Endodermal cell (in vitro differentiated cells): Measurements from ENCODE around the gene TAT. TPM values are rescaled to one million over a fixed set of nuclear protein-coding genes. Genes with fewer than 3 reads are reported as not detected.

Experiments used
- DNase-seq: peaks from one replicate; pipeline ENCODE4 v3.0.0-alpha.2; 2017
- H3K27ac ChIP-seq: 2 replicates; pipeline ENCODE4 v1.5.1; 2013; ENCODE audit warnings: mild to moderate bottlenecking, low read depth, low read length, moderate library complexity
- H3K27me3 ChIP-seq: 2 replicates; pipeline ENCODE4 v1.6.1; 2013; ENCODE audit warnings: mild to moderate bottlenecking, low read length, moderate library complexity; ENCODE audit not compliant: insufficient read depth, control insufficient read depth, poor library complexity, severe bottlenecking
- H3K36me3 ChIP-seq: 2 replicates; pipeline ENCODE4 v1.7.0; 2013; ENCODE audit warnings: mild to moderate bottlenecking, low read length, moderate library complexity; ENCODE audit not compliant: control insufficient read depth, insufficient read depth
- H3K4me1 ChIP-seq: one replicate; pipeline ENCODE4 v1.7.0; 2013; ENCODE audit warnings: low read length; ENCODE audit not compliant: control insufficient read depth, insufficient read depth
- H3K4me3 ChIP-seq: 2 replicates; pipeline ENCODE4 v1.5.1; 2013; ENCODE audit warnings: mild to moderate bottlenecking, low read length, moderate library complexity
- H3K9ac ChIP-seq: 2 replicates; pipeline ENCODE4 v1.6.1; 2013; ENCODE audit warnings: mild to moderate bottlenecking, low read length, moderate library complexity; ENCODE audit not compliant: poor library complexity, severe bottlenecking; ENCODE audit errors: extremely low read depth
- H3K9me3 ChIP-seq: 2 replicates; pipeline ENCODE4 v1.6.1; 2013; ENCODE audit warnings: mild to moderate bottlenecking, low read length, moderate library complexity; ENCODE audit not compliant: control insufficient read depth
- H3K27ac Mint-ChIP-seq: 2 replicates; pipeline ENCODE4 v1.8.0; 2020; ENCODE audit warnings: mixed read lengths
- H3K27me3 Mint-ChIP-seq: 2 replicates; pipeline ENCODE4 v1.8.0; 2021; ENCODE audit warnings: mild to moderate bottlenecking, mixed read lengths; ENCODE audit not compliant: insufficient read depth
- H3K36me3 Mint-ChIP-seq: 2 replicates; pipeline ENCODE4 v1.8.0; 2020; ENCODE audit warnings: low read depth, mixed read lengths
- H3K4me1 Mint-ChIP-seq: 2 replicates; pipeline ENCODE4 v1.8.0; 2020; ENCODE audit warnings: mixed read lengths
- H3K4me3 Mint-ChIP-seq: 2 replicates; pipeline ENCODE4 v1.8.0; 2020; ENCODE audit warnings: mild to moderate bottlenecking, moderate library complexity, mixed read lengths
- H3K9me3 Mint-ChIP-seq: 2 replicates; pipeline ENCODE4 v1.8.0; 2020; ENCODE audit warnings: mild to moderate bottlenecking, mixed read lengths
- WGBS, 2 experiments: methylation state at CpG; one replicate each; pipeline versions ENCODE4 v1.1.5 to v1.1.7; 2013; ENCODE audit warnings: missing lambda C conversion rate in 2 of 2, mixed read lengths in 1 of 2; ENCODE audit not compliant: insufficient coverage in 1 of 2, insufficient read length in 1 of 2; 5-methylcytosine and 5-hydroxymethylcytosine counted together
- total RNA-seq, 2 donors: library from RNA; stranded (reverse); fragmentation: NEBNext Ultra II Directional in 1 of 2; extraction: Animal tissue kit (Norgen Biotek cat#: 25700) in 1 of 2; gene quantifications; 2 replicates in 1 of 2; 3 replicates in 1 of 2; pipeline ENCODE4 v1.2.1, GENCODE V29; 2021
- TF ChIP-seq, protein P1 (sequence below): fragments of 200-600 bp; sonication (generic); conservative IDR thresholded peaks from 2 replicates; pipeline ENCODE4 v1.5.0; 2021; ENCODE audit warnings: antibody characterized with exemption, mild to moderate bottlenecking

The TAT gene
- total RNA-seq, 2 donors from 2014 or later = 0.07 TPM; not detected in 1

DNA sequence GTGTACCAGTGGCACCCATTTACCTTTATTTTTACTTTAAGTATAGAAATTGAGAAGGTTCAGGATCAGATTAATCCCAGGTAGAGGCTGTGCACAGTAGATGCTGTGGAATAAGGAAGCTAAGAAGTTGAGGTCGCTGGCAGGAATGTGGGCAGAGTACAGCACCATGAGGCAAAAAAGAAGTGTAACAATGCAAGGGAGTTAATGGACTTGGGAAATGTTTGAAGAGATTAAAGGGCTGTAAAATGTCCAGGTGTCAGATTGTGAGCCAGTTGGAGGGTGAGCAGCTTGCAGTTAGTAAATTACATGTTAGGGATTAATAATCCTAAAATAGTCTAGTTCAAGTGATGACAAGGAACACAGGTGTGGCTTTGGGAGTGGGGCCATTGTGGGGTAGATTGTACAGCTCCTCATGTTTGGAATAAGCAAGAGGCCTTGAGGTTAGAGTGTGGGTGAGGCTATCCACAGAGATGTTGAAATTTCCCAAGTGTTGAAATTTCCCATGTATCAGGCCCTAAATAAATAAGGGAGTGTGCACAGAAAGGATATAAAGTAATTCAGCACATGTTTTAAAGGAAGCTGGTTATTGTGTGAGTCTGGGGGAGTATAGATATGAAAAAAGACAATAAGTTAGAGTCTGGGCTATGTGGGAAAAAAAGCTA lies 21.5 kb downstream of the TAT start:
- Mint-ChIP-seq H3K27ac (no peak overlapping the region), H3K4me3 (no peak overlapping the region), H3K36me3 (no peaks in the 10 kb centered on the region), H3K27me3 (peaks cover 44% of the 10 kb centered on the region), H3K9me3 (peaks cover 2% of the 10 kb centered on the region), H3K4me1 (no peaks in the 10 kb centered on the region)
- peaks cover 12% of the 10 kb centered on the region for H3K27me3 ChIP-seq
- H3K27ac ChIP-seq = no peak overlapping the region
- DNase-seq = no peak
- H3K9me3 ChIP-seq = peaks cover 1% of the 10 kb centered on the region
- H3K36me3 ChIP-seq = no peaks in the 10 kb centered on the region
- no peaks in the 10 kb centered on the region for H3K4me1 ChIP-seq
- TF ChIP-seq, protein P1, sequence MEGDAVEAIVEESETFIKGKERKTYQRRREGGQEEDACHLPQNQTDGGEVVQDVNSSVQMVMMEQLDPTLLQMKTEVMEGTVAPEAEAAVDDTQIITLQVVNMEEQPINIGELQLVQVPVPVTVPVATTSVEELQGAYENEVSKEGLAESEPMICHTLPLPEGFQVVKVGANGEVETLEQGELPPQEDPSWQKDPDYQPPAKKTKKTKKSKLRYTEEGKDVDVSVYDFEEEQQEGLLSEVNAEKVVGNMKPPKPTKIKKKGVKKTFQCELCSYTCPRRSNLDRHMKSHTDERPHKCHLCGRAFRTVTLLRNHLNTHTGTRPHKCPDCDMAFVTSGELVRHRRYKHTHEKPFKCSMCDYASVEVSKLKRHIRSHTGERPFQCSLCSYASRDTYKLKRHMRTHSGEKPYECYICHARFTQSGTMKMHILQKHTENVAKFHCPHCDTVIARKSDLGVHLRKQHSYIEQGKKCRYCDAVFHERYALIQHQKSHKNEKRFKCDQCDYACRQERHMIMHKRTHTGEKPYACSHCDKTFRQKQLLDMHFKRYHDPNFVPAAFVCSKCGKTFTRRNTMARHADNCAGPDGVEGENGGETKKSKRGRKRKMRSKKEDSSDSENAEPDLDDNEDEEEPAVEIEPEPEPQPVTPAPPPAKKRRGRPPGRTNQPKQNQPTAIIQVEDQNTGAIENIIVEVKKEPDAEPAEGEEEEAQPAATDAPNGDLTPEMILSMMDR = no peak
- H3K9ac ChIP-seq = no peak overlapping the region
- H3K4me3 ChIP-seq = no peak overlapping the region
- 84 to 88% methylated on average over 1 of the region's 1 CpG for WGBS, 2 experiments

DNA sequence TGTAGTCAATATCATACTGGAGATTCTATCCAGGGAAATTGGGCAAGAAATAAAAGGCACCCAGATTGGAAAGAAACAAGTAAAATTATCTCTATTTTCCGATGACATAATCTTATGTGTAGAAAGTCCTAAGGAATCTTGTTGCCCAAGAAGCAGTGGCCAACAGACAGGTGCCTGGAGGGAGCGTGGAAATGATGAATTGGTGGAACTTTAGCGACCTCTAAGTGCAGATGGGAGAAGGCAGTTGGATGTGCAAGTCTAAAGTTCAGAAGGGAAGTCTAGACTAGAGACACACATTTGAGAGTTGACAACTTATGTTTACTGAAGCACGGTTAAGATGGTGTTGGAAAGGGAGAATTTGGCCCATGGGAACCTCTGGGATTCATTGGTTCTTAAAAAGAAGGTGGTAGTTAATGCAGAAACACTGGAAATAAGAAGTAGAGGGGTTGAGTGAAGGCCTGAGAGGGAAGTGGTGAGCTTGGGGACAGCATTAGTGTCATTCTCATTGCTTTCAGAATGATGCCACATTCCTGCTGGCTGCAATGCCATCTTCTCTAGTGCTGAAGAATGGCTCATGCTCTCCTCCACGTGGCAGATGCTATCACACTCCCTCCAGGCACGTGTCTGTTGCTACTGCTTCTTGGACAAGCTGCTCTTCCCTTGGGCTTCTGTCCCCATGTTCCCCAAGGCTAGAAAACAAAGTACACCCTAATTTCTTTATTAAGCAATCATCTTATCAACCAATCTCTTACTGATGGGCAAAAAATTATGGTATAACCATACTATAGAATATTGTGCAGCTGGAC lies 24.0 kb downstream of the TAT start:
- Histone ChIP-seq H3K4me3 (no peak overlapping the region), H3K27ac (no peak overlapping the region), H3K27me3 (peaks cover 24% of the 10 kb centered on the region), H3K9ac (no peak overlapping the region), H3K4me1 (no peaks in the 10 kb centered on the region), H3K36me3 (no peaks in the 10 kb centered on the region), H3K9me3 (no peaks in the 10 kb centered on the region)
- peak; percentile 59 for DNase-seq
- Mint-ChIP-seq H3K36me3 (no peaks in the 10 kb centered on the region), H3K9me3 (no peaks in the 10 kb centered on the region), H3K27me3 (peaks cover 28% of the 10 kb centered on the region), H3K27ac (no peak overlapping the region), H3K4me1 (no peaks in the 10 kb centered on the region), H3K4me3 (no peak overlapping the region)
- TF ChIP-seq, protein P1 = peak; percentile 66
- 44% methylated on average over 6 of the region's 6 CpGs for WGBS, 2 experiments

DNA sequence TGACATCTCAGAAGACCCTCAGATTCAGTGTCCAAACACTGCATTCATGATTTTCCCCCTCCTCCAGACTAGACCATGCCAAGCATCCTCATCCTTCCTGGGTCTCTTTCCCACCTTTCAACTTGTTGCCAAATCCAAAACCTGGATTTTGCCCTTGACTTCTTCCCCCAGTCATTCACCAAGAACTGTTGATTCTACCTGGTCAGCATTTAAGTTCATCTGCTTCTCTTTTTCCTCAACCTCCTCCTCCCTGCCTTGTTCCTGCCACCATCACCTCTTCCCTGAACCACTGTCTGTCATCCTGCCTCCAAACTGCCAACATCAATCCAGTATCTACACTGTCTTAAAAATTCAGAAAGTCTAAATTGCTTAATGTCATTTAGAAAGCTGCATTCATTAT lies 29.7 kb downstream of the TAT start:
- no peaks in the 10 kb centered on the region for H3K36me3 ChIP-seq
- H3K9ac ChIP-seq = no peak overlapping the region
- H3K4me3 ChIP-seq = no peak overlapping the region
- no peak overlapping the region for H3K4me3 Mint-ChIP-seq
- H3K9me3 ChIP-seq = no peaks in the 10 kb centered on the region
- H3K27ac ChIP-seq = no peak overlapping the region
- TF ChIP-seq, protein P1 = no peak
- peaks cover 7% of the 10 kb centered on the region for H3K27me3 Mint-ChIP-seq
- H3K27ac Mint-ChIP-seq = no peak overlapping the region
- H3K9me3 Mint-ChIP-seq = no peaks in the 10 kb centered on the region
- peaks cover 34% of the 10 kb centered on the region for H3K27me3 ChIP-seq
- no peaks in the 10 kb centered on the region for H3K4me1 ChIP-seq
- H3K4me1 Mint-ChIP-seq = peaks cover 2% of the 10 kb centered on the region
- H3K36me3 Mint-ChIP-seq = no peaks in the 10 kb centered on the region
- DNase-seq = no peak
